ENCODE results near the gene CNTN1.

GRCh38 chr12:40947797-40948196 lies 255.6 kb downstream of the CNTN1 start:
- no peak for TF ChIP-seq CTCF (IDR thresholded peaks at IDR 0.05)
- no peak for TF ChIP-seq EZH2 (IDR thresholded peaks at IDR 0.05; ENCODE audit: borderline replicate concordance, insufficient read depth, low read depth, low read length, poor library complexity, severe bottlenecking)
